SH-SY5Y (cell line): Measurements from ENCODE around the gene IGFBP7.

Experiments
- GATA2 ChIP-seq: IDR thresholded peaks from 2 replicates; pipeline ENCODE4 v1.6.1; 2011; ENCODE audit warnings: mild to moderate bottlenecking, low read depth, low read length
- GATA3 ChIP-seq: IDR thresholded peaks from 2 replicates; pipeline ENCODE4 v1.6.1; 2011; ENCODE audit warnings: low read depth, mild to moderate bottlenecking, low read length, moderate library complexity

IGFBP7 gene

DNA sequence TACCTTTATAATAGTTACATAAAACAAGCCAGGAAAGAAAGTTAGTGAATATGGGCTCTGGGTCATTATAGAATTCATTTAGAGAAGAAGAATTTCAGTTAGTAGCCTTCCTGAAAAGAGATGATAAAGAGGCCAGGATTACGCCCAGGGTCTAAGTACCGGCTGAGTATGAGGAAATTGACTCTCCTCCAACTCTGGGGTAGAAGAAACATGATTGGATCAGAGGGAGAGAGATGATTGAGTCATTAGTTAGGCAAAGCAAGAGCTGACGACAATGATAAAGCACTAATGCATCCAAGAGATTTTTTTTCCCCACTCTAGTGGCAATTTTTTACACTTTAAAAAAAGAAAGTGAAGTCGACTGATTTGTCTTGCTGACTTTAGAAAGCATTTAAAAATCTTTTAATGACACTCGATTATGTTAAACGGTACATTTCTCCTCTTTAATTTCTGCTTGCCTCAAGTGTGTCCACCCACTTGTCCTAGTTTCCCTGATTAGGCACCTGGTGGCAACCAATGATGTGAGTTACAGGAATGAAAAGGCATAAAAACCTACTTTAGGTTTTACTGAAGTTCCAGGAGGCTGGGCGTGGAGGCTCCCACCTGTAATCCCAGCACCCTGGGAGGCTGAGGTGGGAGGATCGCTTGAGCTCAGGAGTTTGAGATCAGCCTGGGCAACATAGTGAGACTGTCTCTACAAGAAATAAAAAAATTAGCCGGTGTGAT, 37.3 kb upstream of the IGFBP7 start:
- TF ChIP-seq GATA3 (no peak), GATA2 (no peak)

DNA sequence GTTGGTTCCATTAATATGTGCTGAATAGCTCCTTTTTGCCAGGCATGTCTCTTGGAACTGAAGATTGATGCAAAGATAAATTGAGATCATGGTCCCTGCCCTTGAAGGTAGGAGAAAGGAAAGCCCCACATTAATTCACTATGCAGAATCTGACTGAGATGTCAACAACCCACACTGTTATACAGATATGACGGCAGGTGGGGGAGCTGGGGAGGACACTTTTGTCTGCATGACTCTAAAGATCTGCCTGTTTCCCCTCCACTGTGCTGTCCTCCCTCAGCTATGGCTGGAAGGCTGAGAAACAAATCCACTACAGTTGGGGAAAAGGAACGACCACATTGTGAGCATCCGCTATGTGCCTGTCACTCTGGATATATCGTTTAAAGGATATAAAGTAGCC, 36.3 kb upstream of the IGFBP7 start:
- TF ChIP-seq GATA2 (no peak), GATA3 (no peak)

- TF ChIP-seq GATA3 = no peak
- TF ChIP-seq GATA2 = no peak
Observed at GRCh38 chr4:57144466-57144865, 34.3 kb upstream of the IGFBP7 start.

DNA sequence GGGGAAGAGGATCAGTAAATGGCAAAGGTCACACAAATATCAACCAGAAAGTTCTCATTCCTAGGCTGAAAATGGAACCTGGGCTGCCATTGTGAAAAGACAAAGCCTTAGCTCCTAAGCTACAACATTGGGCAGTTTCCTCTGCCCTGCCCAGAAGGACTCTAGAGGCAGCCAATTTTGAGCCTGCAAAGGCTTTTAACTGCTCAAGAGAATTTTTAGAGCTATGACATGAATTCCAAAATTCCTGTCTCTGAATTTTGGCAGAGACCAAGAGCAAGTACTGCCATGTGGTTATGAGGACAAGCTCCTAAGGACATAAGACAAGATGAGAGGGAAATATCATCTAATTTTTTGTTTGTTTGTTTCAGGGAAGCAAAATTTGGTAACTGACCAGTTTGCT, 29.6 kb upstream of the IGFBP7 start:
- no peak for TF ChIP-seq GATA2
- no peak for TF ChIP-seq GATA3

- TF ChIP-seq GATA2 (no peak), GATA3 (no peak)
Observed at GRCh38 chr4:57137261-57137660, 27.1 kb upstream of the IGFBP7 start.

- TF ChIP-seq GATA2 = no peak
- no peak for TF ChIP-seq GATA3
Observed at GRCh38 chr4:57136281-57136680, 26.1 kb upstream of the IGFBP7 start.

DNA sequence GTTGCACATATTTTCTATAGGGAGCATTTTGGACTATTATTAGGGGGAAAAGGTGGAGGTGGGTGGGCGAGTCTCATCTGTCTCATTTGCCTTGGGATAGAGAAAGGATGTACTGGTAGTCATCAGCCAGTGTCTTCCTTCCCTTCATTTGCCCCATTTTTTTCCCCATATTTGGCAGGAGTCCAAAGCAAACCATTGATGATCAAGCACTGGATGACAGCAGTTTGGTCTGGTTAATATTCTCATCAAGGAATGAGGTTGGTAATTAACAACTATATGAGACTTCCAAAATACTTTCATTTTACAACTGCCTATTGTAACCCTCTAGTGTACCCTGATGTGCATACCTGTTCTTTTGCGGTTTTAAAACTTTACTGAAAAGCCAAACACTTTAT, 22.6 kb upstream of the IGFBP7 start:
- no peak for TF ChIP-seq GATA3
- no peak for TF ChIP-seq GATA2

GRCh38 chr4:57131849-57132742, 21.9 kb upstream of the IGFBP7 start:
- TF ChIP-seq GATA3 = no peak
- TF ChIP-seq GATA2 = no peak

GRCh38 chr4:57129477-57129876, 19.3 kb upstream of the IGFBP7 start:
- TF ChIP-seq GATA3 = no peak
- no peak for TF ChIP-seq GATA2

DNA sequence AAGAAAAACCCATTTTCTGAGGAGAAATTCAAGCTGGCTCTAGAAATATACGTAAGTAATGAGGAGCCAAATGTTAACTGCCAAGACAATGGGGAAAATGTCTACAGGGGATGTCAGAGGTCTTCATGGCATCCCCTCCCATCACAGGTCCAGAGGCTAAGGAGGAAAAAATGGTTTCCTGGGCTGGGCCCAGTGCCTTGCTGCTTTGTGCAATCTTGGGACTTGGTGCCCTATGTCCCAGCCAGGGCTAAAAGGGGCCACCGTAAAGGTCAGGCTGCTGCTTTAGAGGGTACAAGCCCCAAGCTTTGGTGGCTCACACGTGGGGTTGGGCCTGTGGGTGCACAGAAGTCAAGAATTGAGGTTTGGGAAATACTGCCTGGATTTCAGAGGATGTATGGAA, 17.2 kb upstream of the IGFBP7 start:
- TF ChIP-seq GATA2 (no peak), GATA3 (no peak)

- no peak for TF ChIP-seq GATA3
- no peak for TF ChIP-seq GATA2
Observed at GRCh38 chr4:57125996-57126395, 15.8 kb upstream of the IGFBP7 start.

DNA sequence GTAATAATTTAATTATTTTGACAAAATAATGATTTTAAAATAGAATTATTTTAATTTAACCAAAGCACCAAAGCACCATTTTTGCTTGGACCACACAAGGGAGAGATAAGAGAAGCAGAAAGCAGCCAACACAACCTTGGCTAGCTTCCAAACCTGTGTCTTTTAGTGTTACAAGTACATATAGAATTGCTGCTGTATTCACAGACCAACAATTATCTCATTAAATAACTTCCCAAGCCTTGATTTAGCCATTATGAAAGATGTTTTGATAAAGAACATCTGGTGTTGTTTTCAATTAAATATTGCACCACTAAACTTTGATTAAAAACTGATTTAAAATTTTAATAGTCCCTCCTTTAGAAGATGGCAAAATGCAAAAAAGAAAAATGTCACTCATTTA, 14.0 kb upstream of the IGFBP7 start:
- TF ChIP-seq GATA2 (peak; percentile 13; the same call in 1 of the 2 replicates), GATA3 (no peak)

DNA sequence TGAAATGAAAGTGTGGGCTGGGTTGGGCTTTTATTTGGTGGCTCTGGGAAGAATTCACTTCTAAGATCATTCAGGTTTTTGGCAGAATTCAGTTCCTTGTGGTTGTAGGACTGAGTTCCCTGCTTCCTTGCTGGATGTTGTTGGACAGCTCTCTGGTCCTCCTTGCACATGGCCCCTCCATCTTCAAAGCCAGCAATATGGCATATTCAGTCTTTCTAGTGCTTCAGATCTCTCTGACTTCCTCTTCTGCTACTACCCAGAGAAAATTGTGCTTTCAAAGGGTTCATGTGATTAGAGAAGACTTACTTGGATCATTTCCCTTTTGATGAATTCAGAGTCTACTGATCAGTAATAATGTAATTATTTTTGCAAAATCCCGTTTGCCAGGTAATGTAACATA, 12.8 kb upstream of the IGFBP7 start:
- no peak for TF ChIP-seq GATA3
- no peak for TF ChIP-seq GATA2

GRCh38 chr4:57119054-57119651, 9.0 kb upstream of the IGFBP7 start:
- no peak for TF ChIP-seq GATA2
- TF ChIP-seq GATA3 = no peak
